GM10248 (cell line): ENCODE results near the gene CCDC171.
"Not testable (repeated sequence)": the region's sequence is repeated elsewhere in the genome, so short reads cannot be mapped to it uniquely, and the experiment has no call there.

ENCODE experiments used
- CTCF ChIA-PET: fragments of 300-600 bp; sonication (Branson Sonifier 250); formaldehyde crosslinking; extraction: SDS; loops from one replicate; lab custom pipeline; 2021; ENCODE audit warnings: antibody characterized with exemption; lab: Yijun Ruan, JAX
- POLR2A ChIA-PET: fragments of 350-650 bp; sonication (Branson Sonifier 250); formaldehyde crosslinking; extraction: SDS; loops from one replicate; lab custom pipeline; 2020; ENCODE audit warnings: antibody characterized with exemption; lab: Yijun Ruan, JAX
- DNase-seq: peaks from one replicate; pipeline ENCODE4 v3.0.0; 2012; ENCODE audit errors: extremely low spot score
- CTCF ChIP-seq: IDR thresholded peaks from 2 replicates; pipeline ENCODE4 v1.5.1; 2012; ENCODE audit warnings: mild to moderate bottlenecking, low read depth; ENCODE audit errors: extremely low read depth, missing control alignments, control extremely low read depth

Gene CCDC171

GRCh38 chr9:15525958-15526357 is 26.9 kb upstream of the CCDC171 start:
- ChIA-PET POLR2A (no interaction called here), CTCF (interaction anchor here (1.2 to 6.2 kb wide), 3 partner anchors 9 to 13 kb away, joined by 3 to 26 read pairs (median 3); no protein-coding TSS in a partner anchor)
- no peak for TF ChIP-seq CTCF
- no peak for DNase-seq

GRCh38 chr9:15527035-15527434 is 25.8 kb upstream of the CCDC171 start:
- CTCF ChIA-PET, result interaction anchor here (1.3 kb wide), 1 partner anchor 12 kb away, joined by 3 read pairs; no protein-coding TSS in a partner anchor
- POLR2A ChIA-PET, DNase-seq: not testable (repeated sequence)

- TF ChIP-seq CTCF, result no peak
- POLR2A ChIA-PET, result interaction anchor here (0.6 to 2.3 kb wide), 4 partner anchors 18 to 934 kb away, joined by 4 to 7 read pairs (median 5); partner anchors contain the start of gene PSIP1
- peak; percentile 73 for DNase-seq
- CTCF ChIA-PET, result interaction anchor here (1.1 to 3.6 kb wide), 8 partner anchors 9 to 237 kb away, joined by 3 to 41 read pairs (median 4); partner anchors contain the start of gene PSIP1
Observed at GRCh38 chr9:15529566-15530324, 23.1 kb upstream of the CCDC171 start.

- no peak for TF ChIP-seq CTCF
- ChIA-PET CTCF (interaction anchor here (1.0 to 3.6 kb wide), 4 partner anchors 9 to 20 kb away, joined by 3 to 41 read pairs (median 4); partner anchors contain the start of gene PSIP1), POLR2A (interaction anchor here (0.5 to 2.3 kb wide), 2 partner anchors 16 to 20 kb away, joined by 5 to 7 read pairs; partner anchors contain the start of gene PSIP1)
- DNase-seq, result no peak
Observed at GRCh38 chr9:15531380-15531779, 21.5 kb upstream of the CCDC171 start.

GRCh38 chr9:15541872-15542271 is 11.0 kb upstream of the CCDC171 start:
- ChIA-PET POLR2A (no interaction called here), CTCF (interaction anchor here (1.0 to 4.2 kb wide), 5 partner anchors 8 to 69 kb away, joined by 3 to 27 read pairs (median 5); partner anchors contain the start of gene CCDC171)
- no peak for TF ChIP-seq CTCF
- no peak for DNase-seq

- ChIA-PET CTCF (interaction anchor here (1.0 to 4.2 kb wide), 3 partner anchors 9 to 49 kb away, joined by 3 to 27 read pairs (median 5); partner anchors contain the start of gene CCDC171), POLR2A (no interaction called here)
- no peak for DNase-seq
- no peak for TF ChIP-seq CTCF
Observed at GRCh38 chr9:15542624-15543023, 10.2 kb upstream of the CCDC171 start.
